SH-SY5Y (cell line): ENCODE data around the gene CRTAC1.

Experiments used
- GATA2 ChIP-seq: IDR thresholded peaks from 2 replicates; pipeline ENCODE4 v1.6.1; 2011; ENCODE audit warnings: mild to moderate bottlenecking, low read depth, low read length
- GATA3 ChIP-seq: IDR thresholded peaks from 2 replicates; pipeline ENCODE4 v1.6.1; 2011; ENCODE audit warnings: low read depth, mild to moderate bottlenecking, low read length, moderate library complexity

DNA sequence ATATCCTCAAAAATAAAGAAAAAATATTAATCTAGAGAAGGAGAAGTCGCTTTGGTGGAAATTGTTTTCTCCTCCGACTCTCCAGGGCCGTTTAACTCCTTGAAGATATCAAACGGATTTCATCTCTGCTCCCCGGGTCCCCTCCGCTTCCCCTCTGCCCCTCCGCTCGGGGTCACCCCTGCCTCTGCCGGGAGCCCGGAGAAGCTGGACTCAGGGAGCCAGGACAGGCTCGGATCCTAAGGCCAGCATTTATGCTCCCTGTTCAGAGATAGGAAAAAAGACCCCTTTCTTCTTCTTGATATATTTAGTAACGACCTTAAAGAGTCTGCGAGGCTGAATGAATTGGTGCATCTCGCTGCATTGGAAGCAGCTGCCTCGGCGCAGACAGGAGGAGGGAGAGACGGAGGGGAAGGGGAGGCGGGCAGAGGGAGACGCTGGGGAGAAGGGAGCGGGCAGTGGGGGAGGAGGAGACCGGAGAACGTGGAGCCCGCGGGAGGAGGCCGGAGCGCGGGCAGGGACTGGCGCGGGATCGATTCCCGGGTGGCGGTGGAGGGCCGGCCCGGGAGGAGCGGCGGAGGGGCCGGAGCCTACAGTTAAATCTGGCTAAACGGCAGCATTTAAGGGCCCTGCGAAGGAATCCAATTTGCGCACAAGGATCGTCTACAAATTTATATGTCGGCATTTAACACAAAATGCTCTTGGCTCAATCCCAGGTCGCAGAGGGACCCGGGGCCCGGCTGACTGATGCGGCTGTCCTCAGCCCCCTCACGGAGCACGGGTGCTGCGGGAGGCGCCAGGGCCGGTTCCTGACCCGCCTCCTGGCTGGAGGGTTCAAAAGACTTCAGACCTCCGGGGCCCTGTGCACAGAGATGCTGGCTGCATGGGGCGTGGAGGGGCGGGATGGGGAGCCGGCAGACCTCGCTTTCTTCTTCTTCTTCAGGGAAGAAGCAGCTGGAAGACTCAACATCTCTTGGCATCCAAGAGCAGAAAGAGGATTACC lies 55.6 kb downstream of the CRTAC1 start:
- TF ChIP-seq GATA2 (no peak), GATA3 (no peak)
